ENCODE data around the gene DBH.
"Not testable (repeated sequence)": the region's sequence is repeated elsewhere in the genome, so short reads cannot be mapped to it uniquely, and the experiment has no call there.

The DBH gene

DNA sequence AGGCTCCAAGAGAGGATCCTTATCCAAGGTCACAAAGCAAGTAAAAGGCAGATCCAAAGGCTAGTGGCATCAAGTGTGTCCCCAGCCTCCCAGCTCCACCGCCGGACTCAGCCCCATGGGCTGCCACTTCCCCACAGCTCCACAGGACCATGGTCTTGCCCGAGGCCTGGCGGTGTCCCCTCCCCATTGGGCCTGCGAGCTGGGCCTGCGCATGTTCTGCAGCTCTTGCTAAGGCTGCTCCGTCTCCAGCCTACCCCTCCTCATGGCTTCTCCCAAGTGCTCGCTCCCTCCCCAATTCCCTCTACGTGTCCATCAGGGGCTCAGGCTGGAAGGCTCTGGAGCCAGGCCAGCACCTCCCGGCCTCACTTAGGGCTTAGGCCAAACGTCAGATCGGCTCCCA, 29.4 kb downstream of the DBH start:
- DNase-seq (ENCODE audit: low read depth in 2 of 2): no peak

DNA sequence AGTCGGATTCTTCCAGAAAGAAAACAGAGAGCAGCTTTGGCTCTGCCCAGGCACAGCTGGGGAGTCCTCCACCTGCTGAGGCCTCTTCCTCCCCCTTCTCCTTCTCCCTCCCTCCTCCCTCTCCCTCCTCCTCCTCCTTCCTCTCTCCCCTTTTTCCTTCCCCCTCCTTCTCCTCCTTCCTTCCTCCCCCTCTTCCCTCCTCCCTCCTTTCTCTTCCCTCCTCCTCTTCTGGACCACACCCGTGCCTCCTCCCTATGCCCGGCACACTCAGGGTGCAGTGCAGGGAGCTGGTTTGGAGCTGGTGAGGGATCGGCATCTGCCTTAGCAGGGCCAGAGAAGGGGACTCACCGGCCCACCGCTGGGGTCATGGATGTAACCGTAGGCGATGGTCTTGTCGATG, 30.2 kb downstream of the DBH start:
- no peak for DNase-seq (ENCODE audit: low read depth in 2 of 2)

DNA sequence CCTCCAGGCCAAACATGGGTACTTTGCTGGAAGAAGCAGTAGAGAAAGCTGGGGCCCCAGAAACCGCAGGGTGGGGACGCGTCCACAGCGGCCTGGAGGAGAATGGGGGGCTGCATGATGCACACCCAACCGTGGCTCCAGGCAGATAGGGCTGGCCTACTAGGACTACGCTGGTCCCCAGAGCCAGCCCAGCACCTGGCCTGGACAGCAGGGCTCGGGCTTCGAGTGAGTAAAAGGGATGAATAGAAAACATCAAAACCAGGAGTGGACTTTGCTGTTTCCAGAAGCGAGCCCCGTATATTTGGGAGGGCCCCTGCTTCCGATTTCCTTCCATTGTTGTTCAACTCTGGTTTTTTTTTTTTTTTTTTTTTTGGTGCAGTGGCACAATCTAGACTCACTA, 30.7 kb downstream of the DBH start:
- no peak for DNase-seq (ENCODE audit: low read depth in 2 of 2)

DNA sequence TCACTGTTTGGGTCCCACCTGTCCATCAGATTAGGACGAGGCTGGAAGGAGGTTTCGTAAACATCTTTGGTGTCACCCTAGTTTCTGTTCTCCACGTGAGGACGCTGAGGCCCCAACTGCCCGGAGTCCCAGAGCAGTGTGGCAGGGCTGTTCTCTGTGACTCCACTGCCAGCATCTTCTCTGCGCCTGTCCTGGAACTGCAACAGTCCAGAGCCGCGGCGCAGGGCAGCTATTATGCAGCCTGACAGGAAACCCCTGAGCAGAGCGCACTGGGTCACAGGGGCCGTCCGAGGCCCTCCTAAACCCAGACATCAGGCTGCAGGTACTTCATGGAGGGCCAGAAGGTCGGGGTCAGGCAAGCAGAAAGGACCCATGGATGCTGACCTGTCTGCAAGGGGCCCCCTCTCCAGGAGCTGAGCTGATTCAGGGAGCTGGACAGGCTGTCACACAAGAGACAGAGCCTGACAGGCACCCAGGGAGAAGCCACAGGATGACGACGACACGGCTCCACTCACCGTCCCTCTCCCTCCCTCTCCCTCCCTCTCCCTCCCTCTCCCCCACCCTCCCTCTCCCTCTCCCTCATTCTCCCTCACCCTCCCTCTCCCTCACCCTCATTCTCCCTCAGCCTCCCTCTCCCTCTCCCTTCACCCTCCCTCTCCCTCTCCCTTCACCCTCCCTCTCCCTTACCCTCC, 31.7 kb downstream of the DBH start:
- DNase-seq (ENCODE audit: low read depth in 2 of 2): no peak

DNA sequence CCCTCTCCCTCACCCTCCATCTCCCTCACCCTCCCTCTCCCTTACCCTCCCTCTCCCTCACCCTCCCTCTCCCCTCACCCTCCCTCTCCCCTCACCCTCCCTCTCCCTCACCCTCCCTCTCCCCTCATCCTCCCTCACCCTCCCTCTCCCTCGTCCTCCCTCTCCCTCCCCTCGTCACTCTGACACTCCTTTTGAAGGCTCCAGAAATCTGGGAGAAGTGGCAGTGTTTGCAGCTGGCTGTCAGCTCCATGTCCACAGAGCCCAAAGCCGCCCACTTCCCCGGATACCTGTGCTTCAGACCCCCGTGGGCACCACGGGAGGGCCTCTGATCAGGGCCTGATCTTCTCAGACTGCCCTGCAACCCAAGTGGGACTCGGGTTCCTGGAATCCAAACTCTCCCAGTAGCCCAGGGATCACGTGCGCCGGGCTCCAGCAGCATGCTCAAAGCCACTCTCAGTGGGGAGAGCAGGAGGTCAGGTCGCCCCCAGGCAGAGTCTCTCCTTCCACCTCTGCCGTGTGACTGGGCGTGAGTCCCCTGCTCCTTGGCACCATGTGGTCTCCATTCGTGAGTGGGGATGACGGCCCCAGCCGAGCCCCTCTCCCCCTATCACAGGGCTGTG, 33.1 kb downstream of the DBH start:
- no peak for DNase-seq (ENCODE audit: low read depth in 2 of 2)

DNA sequence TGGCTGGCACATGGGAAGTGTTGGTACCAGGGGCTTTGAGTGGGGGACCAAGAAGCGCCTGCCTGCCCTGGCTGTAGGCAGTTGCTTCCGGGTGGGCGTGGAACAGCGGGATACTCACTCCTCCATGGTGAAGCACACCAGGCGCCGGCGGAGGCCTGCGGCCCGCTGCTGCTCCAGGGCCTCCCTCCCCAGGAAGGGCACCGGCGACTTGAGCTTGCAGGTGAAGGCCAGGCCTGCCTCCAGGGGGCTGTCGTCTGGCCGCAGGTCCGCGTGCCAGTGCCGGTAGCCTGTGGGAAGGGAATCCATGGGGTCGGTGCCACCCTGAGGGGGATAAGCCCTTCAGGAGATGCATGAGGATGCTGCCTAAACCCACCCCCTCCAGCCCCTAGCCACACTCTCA, 34.3 kb downstream of the DBH start:
- no peak for DNase-seq (ENCODE audit: low read depth in 2 of 2)

DNA sequence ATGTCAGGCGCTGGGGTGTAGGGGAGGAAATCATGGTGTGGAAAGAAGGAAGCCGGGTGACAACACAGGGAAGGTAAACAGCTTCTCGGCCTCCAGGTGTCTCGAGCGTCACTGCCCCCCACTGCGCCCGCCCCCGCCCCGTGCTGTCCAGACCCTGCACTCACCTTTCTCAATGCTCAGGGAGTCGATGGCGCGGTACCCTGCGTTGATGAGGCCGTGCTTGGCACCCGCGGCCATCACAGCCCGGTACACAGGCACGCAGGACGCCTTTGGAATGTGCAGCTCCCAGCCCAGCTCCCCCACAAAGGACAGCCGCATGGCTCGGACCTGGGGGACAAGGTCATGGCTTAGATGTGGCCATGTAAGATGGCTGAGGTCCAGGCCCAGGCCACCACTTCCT, 35.2 kb downstream of the DBH start:
- DNase-seq (ENCODE audit: low read depth in 2 of 2): no peak

DNA sequence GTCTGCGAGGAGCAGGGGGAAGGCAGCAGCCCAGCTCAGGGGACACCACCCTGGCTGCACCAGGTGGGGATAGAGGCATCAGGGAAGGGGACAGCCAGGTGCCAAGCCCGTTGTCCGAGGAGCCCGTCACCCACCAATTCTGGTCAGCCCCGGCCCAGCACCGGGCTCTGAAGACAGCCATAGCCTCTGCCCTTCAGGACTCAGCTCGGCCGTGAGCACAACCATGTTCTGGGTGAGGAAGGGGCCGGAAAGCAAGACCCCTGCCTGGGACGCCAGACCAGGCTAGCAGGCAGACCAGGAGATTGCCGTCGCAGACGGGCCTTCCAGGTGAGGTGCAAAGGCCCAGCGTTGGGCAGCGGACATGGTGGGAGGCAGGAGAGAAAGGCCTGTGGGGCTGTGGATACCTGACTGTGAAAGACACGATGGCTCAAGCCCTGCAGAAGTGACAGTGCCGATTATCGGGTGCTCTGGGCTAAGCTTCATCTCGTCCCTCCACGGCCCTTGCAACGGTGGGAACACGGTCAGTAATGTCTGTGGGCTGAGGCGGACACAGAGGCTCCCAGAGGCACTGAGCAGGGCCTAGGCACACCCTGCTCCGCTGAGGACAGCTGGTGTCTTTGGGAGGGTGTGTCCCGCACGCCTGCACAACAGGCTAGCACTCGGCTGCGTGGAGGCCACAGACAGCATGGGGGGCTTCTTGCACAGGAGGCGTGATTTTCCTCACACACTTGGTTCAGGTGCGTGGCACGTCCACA, 36.5 kb downstream of the DBH start:
- DNase-seq (ENCODE audit: low read depth in 2 of 2): no peak

DNA sequence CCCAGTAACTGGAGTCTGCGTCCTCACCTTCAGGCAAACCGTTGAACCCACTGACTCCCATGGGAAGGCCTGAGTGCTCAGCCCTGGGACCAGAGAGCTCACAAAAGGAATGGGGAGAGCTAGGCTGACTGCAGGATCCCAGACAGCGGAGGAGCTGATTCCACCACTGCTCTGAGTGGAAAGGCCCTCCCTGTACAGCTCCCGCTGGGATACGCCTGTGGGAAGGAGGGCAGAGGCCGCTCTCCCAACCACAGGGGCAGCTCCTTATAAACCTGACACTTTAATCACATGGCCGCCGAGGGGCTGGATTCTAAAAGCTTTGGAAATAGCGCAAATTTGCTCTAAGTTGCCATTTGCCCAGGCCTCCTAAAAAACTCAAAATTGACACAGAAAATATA, 37.1 kb downstream of the DBH start:
- DNase-seq (ENCODE audit: low read depth in 2 of 2): no peak

DNA sequence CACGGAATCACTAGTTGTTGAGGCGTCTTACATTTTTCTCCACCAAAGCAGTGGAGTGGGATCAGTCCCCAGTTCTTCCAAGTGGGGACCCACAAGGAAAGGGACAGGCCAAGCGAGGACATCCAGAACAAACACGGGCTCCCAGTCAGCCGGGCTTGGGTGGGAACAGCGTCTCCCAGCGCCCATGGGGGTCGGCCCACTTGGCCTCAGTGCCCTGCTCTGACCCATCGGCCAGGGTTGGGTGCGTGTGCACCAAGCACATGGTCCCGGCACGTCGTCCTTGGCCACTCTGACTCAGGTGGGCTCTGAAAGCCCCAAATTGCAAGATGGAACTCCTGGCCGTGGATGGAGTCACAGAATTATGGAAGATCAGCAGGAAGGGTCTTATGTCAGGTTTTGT, 37.9 kb downstream of the DBH start:
- no peak for DNase-seq (ENCODE audit: low read depth in 2 of 2)

DNA sequence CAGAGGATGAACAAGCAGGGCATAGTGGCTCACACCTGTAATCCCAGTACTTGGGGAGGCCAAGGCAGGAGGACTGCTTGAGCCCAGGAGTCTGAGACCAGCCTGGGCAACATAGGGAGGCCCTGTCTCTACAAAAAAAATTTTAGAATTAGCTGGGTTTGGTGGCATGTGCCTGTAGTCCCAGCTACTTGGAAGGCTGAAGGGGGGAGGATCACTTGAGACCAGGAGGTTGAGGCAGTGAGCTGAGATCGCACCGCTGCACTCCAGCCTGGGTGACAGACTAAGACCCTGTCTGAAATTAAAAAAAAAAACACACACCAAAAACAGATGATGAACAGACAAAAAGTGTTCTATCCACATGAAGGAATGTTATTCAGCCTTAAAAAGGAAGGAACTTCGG, 39.6 kb downstream of the DBH start:
- DNase-seq (ENCODE audit: low read depth in 2 of 2): not testable (repeated sequence)

DNA sequence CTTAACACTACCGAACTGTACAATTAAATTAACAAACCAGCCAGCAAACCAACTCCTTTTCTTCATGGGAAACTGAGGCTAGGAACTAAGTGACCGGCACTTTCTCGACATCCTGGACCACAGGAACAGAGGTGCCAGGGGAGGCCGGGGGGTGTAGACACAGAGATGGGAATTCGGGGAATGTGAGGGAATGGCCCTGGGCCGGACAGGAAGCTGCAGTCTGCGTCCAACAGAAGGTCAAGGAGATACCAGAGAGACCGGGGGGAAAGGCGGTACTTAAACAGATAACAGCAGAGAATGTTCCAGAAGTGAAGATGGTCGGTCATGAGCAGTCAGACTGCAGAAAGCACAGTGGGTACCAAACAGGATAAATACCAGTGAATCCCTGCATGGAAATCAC, 40.3 kb downstream of the DBH start:
- DNase-seq (ENCODE audit: low read depth in 2 of 2): no peak

DNA sequence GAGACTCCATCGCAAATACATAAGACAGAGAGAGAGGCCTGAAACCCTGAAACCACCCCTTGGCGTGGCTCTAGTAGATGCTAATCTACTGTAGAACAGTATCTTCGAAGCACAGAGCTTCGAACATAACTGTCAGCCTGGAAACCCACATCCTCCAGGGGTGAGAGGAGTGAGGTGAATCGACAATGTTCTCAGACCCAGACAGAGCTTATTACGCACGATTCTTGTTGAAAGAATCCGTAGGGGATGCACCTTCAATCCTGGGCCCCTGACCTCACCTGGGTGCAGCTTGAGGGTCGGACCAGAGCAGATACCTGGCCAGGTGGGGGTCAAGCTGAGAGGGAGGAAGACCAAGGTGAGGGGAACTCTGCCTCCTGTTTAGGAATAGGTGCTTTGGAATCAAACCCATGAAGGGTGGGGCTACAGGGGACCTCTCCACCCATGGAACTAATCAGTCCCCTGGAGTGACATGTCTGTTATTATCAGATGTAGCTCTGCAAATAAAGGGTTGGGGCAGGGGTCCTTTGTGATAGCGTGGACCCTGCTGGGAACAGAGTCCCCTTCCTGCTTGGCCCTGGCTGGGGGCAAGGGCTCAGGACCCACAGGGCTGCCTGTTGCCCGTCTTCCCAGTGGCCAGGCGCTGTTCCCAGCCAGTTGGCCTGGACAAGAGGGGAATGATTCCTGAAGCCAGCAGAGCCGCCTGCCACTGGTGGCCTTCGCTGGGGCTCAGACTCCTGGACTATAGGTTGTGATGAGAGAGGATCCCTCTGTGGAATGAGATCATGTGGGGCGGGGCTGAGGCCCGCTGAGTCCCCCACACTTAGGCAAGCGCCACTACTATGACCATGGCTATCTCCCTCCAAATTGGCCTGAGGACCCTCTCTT, 41.2 kb downstream of the DBH start:
- peak; percentile 24 for DNase-seq (ENCODE audit: low read depth in 2 of 2)

DNA sequence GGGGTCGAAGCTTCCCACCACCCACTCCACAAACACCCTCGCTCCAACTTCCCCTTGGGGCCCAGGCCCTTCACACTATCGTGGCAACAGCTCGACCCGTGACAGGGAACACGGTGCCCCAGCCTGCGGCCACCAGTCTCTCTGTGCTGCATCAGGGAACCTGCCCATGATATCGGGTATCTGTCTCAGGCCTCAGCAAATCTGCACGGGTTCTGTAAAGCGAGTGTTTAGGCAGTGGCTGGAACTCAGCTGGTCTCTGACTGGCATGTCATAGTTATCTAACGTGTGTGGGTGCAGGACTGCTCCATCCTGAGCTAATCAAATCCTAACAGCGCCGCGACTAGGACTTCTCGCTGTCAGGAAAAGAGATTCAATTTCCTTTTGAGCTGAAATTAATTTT, 42.9 kb downstream of the DBH start:
- no peak for DNase-seq (ENCODE audit: low read depth in 2 of 2)

DNA sequence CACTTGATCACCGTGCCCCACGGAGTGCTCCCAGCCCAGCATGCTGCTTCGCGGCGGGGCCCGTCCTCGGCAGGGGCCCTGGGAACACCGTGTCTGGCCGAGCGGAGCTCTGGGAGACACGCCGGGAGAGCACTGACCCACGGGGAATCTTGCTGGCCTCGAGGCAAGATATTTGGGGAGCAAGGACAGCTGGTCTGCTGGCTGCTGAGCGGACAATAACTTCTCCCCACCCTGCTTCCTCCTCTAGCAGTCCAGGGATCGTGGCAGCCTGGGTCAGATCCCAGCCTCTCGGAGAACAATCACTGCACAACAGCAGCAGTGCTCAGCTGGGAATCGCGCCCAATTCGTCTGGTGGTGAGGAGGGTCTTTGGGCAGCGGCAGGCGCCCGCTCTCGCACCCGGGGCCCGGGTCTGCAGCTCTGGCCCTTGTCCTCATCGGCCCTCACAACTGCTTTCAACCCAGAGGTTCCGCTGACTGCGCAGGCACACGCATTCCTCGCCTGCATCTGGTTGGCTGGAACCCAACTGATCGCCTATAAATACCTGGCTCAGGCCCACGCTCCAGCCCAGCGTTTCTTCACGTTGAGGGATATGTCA, 43.4 kb downstream of the DBH start:
- no peak for DNase-seq (ENCODE audit: low read depth in 2 of 2)

DNA sequence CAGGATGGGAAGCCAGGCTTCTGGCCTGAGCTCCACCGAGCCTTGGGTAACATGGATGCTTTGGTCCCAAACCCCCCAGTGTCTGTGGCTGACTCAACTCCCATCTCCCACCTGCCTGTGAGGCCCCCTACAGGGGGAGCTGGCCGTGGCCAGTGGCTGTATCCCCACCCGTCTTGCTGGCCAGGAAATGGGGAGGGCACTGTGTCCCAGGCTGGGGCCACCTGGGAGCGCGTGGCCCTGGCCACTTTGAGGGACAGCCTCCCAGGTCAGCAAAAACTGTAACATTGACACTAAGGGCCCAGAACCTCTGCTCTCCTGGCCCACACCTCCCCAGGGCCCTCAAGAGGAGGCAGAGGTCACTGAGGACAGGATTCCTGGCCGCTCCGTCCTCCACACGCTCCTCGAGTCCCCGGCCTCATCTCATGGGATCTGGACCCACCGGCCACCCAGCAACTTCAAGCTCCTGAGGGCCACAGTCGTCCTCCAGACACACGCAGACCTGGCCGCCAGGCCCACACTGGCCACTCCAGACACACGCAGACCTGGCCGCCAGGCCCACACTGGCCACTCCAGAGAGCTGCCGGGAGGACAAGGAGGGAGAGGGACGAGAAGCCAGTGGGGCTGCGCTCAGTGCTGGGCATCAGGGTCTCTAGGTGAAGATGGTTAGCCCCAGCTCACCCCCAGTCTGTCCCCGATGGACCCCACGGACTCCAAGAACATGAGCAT, 44.2 kb downstream of the DBH start:
- DNase-seq (ENCODE audit: low read depth in 2 of 2): no peak

DNA sequence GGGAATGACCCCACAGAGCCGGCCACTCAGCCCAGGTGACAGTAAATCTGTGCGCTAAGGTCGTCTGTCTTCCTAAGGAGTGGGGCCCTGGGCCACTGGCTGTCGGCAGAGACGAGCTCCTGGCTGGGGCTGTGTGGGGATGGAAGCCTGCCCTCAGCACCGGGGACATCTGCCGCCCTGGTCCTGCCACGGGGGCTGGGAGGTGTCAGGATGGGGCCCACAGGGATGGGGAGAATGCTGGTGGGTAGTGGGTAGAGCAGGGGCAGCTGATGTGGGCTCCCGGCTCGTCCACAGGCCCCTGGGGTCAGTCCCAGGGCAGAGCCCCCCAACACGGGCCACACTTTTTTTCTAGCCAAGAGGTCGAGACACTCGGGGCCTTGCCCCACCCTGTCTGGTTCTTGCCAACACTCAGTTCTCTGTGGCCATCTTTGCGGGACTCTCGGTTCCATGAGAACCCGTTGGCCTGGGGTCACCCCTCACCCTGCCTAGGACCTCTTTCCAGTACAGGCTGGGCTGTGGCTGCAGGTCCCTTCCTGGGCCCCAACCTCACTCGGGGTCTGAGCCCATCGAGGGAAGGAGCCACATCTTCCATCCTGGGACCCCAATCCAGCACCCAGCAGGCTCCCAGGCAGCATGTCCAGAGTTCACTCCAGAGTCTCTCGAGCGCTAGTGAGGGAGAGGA, 45.0 kb downstream of the DBH start:
- no peak for DNase-seq (ENCODE audit: low read depth in 2 of 2)

DNA sequence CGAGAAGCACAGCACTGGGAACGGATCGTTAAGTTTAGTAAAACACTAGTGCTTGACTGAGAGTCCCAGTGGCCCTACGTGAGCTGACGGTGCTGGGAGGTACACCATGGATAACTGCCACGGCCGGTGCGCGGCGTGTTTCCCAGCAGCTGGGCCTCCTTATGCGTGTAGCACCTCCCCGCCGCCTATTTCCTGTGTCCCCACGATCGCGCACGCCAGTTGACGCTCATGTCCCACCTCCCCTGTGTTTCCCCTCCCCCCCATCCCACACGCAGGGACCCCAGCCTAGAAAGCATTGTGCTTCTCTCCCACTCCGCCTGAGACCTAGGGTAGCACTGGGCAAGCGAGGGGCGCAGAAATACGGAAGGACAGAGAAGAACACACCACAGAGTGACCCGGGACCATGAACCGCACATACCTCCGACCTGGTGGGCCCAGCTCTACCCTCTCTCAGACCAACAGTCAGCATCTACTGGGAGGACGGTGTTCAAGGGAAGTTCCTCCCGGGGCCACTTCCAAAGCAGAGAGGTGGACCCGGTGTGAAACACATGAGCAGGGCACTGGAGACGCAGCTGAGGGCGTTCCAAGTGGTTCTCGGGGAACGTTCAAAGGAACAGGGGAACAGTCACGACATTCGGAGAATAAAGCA, 45.6 kb downstream of the DBH start:
- no peak for DNase-seq (ENCODE audit: low read depth in 2 of 2)

DNA sequence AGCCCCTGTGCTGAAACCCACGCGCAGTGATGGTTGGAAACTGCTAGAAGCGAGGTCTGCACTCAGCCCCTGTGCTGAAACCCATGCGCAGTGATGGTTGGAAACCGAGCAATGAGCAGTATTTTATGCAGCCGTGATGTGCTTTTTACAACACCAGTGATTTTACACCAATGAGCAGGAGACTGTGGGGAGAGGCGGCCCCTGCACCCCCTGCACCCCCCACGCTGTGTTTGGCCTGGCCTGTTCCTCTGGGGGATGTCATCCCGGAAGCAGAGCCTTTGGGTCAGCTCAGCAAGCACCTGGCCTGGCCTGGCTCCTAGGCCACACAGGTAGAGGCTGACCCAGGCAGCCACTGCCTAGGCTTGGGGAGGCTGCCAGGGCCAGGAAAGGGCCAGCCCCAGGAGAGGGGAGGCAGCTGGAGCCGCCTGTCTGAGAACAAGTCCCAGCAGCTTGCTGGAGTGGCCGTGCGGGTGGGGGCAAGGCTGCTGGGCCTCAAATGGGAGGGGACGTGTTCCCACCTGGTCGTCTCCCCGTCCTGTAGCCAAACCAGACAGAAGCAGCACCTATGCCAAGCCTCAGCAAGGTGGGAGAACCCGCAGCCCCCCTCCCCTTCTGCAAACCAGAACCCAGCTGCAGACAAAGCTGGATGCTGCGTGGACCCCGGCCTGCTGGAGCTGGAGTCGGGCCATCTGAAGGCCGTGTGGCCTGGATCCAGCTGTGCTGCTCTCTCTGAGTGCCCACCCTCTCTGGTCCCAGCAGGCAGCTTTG, 46.8 kb downstream of the DBH start:
- no peak for DNase-seq (ENCODE audit: low read depth in 2 of 2)

Data from stimulated activated CD4-positive, alpha-beta T cell treated with anti-CD3 and anti-CD28 coated beads, Interleukin-4, amount 100 ng/mL, for 48 hours (primary cell).